Fibroblast of mammary gland (primary cell): ENCODE results near the gene HAP1.
"Not testable (repeated sequence)": the region's sequence is repeated elsewhere in the genome, so short reads cannot be mapped to it uniquely, and the experiment has no call there.

Experiments
- DNase-seq: peaks from one replicate; pipeline ENCODE4 v3.0.0-alpha.2; 2010; ENCODE audit warnings: low read depth
- H3K4me3 ChIP-seq: 2 replicates; pipeline ENCODE4 v1.5.1; 2011; ENCODE audit warnings: low read depth, mild to moderate bottlenecking, low read length, moderate library complexity; ENCODE audit not compliant: control insufficient read depth
- CTCF ChIP-seq: conservative IDR thresholded peaks from 2 replicates; pipeline ENCODE4 v1.5.1; 2011; ENCODE audit warnings: low read depth, low read length, inconsistent platforms; ENCODE audit not compliant: control insufficient read depth, insufficient read depth

Gene HAP1

GRCh38 chr17:41717408-41718286, 16.8 kb downstream of the HAP1 start:
- H3K4me3 ChIP-seq = no peak overlapping the region
- peak; percentile 34 for DNase-seq
- TF ChIP-seq CTCF = no peak

- DNase-seq = no peak
- TF ChIP-seq CTCF = no peak
- H3K4me3 ChIP-seq = no peak within 1 kb of the TSS
Observed at GRCh38 chr17:41711669-41712400, 22.6 kb downstream of the HAP1 start, which contains the start of gene GAST. Gene GAST, plus strand, starts transcription at chr17:41712331. Its CDS starts 3,106 bp downstream, at chr17:41715437.

GRCh38 chr17:41710472-41711090, 23.9 kb downstream of the HAP1 start:
- TF ChIP-seq CTCF = no peak
- peak; percentile 95 for DNase-seq
- H3K4me3 ChIP-seq = no peak overlapping the region

- no peak for DNase-seq
- TF ChIP-seq CTCF = no peak
- H3K4me3 ChIP-seq = no peak overlapping the region
Observed at GRCh38 chr17:41707803-41708669, 26.4 kb downstream of the HAP1 start.

- no peak for TF ChIP-seq CTCF
- no peak overlapping the region for H3K4me3 ChIP-seq
- DNase-seq = peak; percentile 72
Observed at GRCh38 chr17:41705271-41705991, 29.0 kb downstream of the HAP1 start.

- DNase-seq = no peak
- TF ChIP-seq CTCF = no peak
- H3K4me3 ChIP-seq = no peak overlapping the region
Observed at GRCh38 chr17:41702712-41703111, 31.7 kb downstream of the HAP1 start.

- not testable (repeated sequence) for H3K4me3 ChIP-seq, DNase-seq
Observed at GRCh38 chr17:41700843-41701242, 33.6 kb downstream of the HAP1 start.
